ENCODE data around the gene RNF2. TPM values are rescaled to one million over a fixed set of nuclear protein-coding genes. Genes with fewer than 3 reads are reported as not detected.

The RNF2 gene
- total RNA-seq, 1 donor from 2014 or later = 30.6 TPM

GRCh38 chr1:185129708-185130107 is 84.3 kb downstream of the RNF2 start:
- no peak for DNase-seq (ENCODE audit: low spot score)
- intact Hi-C loops (cut with micrococcal nuclease) = no loop called here
- no peaks in the 10 kb centered on the region for H3K27me3 Mint-ChIP-seq (ENCODE audit: low read depth)
- H3K9me3 Mint-ChIP-seq = no peaks in the 10 kb centered on the region
- H3K36me3 Mint-ChIP-seq (ENCODE audit: low read depth) = peaks cover 50% of the 10 kb centered on the region
- H3K4me1 Mint-ChIP-seq (ENCODE audit: low read depth) = no peaks in the 10 kb centered on the region
- no peak overlapping the region for H3K27ac Mint-ChIP-seq
- no peak overlapping the region for H3K4me3 Mint-ChIP-seq (ENCODE audit: low read depth)

- Mint-ChIP-seq H3K4me1 (ENCODE audit: low read depth) (no peaks in the 10 kb centered on the region), H3K27ac (no peak overlapping the region), H3K27me3 (ENCODE audit: low read depth) (no peaks in the 10 kb centered on the region), H3K4me3 (ENCODE audit: low read depth) (no peak overlapping the region), H3K9me3 (no peaks in the 10 kb centered on the region), H3K36me3 (ENCODE audit: low read depth) (peaks cover 62% of the 10 kb centered on the region)
- intact Hi-C loops (cut with micrococcal nuclease) = no loop called here
- DNase-seq (ENCODE audit: low spot score) = no peak
Observed at GRCh38 chr1:185132534-185132933, 87.2 kb downstream of the RNF2 start.

GRCh38 chr1:185137896-185138545 is 92.7 kb downstream of the RNF2 start:
- Mint-ChIP-seq H3K4me3 (ENCODE audit: low read depth) (no peak overlapping the region), H3K9me3 (no peaks in the 10 kb centered on the region), H3K36me3 (ENCODE audit: low read depth) (peaks cover 56% of the 10 kb centered on the region), H3K27me3 (ENCODE audit: low read depth) (no peaks in the 10 kb centered on the region), H3K4me1 (ENCODE audit: low read depth) (no peaks in the 10 kb centered on the region), H3K27ac (no peak overlapping the region)
- intact Hi-C loops (cut with micrococcal nuclease) = no loop called here
- no peak for DNase-seq (ENCODE audit: low spot score)

- H3K27ac Mint-ChIP-seq = no peak overlapping the region
- no peak overlapping the region for H3K4me3 Mint-ChIP-seq (ENCODE audit: low read depth)
- no peak for DNase-seq (ENCODE audit: low spot score)
- H3K36me3 Mint-ChIP-seq (ENCODE audit: low read depth) = peaks cover 50% of the 10 kb centered on the region
- no peaks in the 10 kb centered on the region for H3K27me3 Mint-ChIP-seq (ENCODE audit: low read depth)
- intact Hi-C loops (cut with micrococcal nuclease) = no loop called here
- H3K9me3 Mint-ChIP-seq = no peaks in the 10 kb centered on the region
- no peaks in the 10 kb centered on the region for H3K4me1 Mint-ChIP-seq (ENCODE audit: low read depth)
Observed at GRCh38 chr1:185139246-185139645, 93.9 kb downstream of the RNF2 start.

GRCh38 chr1:185144233-185144632 is 98.9 kb downstream of the RNF2 start:
- Mint-ChIP-seq H3K9me3 (no peaks in the 10 kb centered on the region), H3K36me3 (ENCODE audit: low read depth) (peaks cover 52% of the 10 kb centered on the region)

GRCh38 chr1:185151215-185151614 is 105.9 kb downstream of the RNF2 start:
- DNase-seq (ENCODE audit: low spot score) = no peak
- Mint-ChIP-seq H3K9me3 (no peaks in the 10 kb centered on the region), H3K27me3 (ENCODE audit: low read depth) (no peaks in the 10 kb centered on the region), H3K27ac (no peak overlapping the region), H3K4me1 (ENCODE audit: low read depth) (peaks cover 37% of the 10 kb centered on the region), H3K4me3 (ENCODE audit: low read depth) (no peak overlapping the region), H3K36me3 (ENCODE audit: low read depth) (peaks cover 43% of the 10 kb centered on the region)
- intact Hi-C loops (cut with micrococcal nuclease) = no loop called here

More at GRCh38 chr1:185144233-185144632, 98.9 kb downstream of the RNF2 start:
- intact Hi-C loops (cut with micrococcal nuclease) = no loop called here
- no peak overlapping the region for H3K27ac Mint-ChIP-seq
- peaks cover 6% of the 10 kb centered on the region for H3K4me1 Mint-ChIP-seq (ENCODE audit: low read depth)
- no peak overlapping the region for H3K4me3 Mint-ChIP-seq (ENCODE audit: low read depth)
- DNase-seq (ENCODE audit: low spot score) = no peak
- no peaks in the 10 kb centered on the region for H3K27me3 Mint-ChIP-seq (ENCODE audit: low read depth)

Other genes starting within 250 kb of the RNF2 start
- gene NIBAN1, start 71.0 kb upstream of the RNF2 start, total RNA-seq = 16.8 and 17.0 TPM in 2 replicates
- gene TRMT1L, start 111.4 kb downstream of the RNF2 start, total RNA-seq = 25.9 and 28.7 TPM in 2 replicates
- gene SWT1, start 111.6 kb downstream of the RNF2 start, total RNA-seq = 2.1 and 2.7 TPM in 2 replicates

Measured in activated T-helper 2 cell treated with anti-CD3 and anti-CD28 coated beads, Interferon-gamma antibody, Interleukin-2, Interleukin-4, amounts not matched to agents 10 μg/mL and 5 μg/mL and 100 μg/mL, durations not matched to agents 14 hours and 24 hours and 36 hours (primary cell).